ENCODE results near the gene OR1J1.
A peak's percentile ranks its signal among the peaks of the same experiment; 100 is the strongest.

The OR1J1 gene, protein sequence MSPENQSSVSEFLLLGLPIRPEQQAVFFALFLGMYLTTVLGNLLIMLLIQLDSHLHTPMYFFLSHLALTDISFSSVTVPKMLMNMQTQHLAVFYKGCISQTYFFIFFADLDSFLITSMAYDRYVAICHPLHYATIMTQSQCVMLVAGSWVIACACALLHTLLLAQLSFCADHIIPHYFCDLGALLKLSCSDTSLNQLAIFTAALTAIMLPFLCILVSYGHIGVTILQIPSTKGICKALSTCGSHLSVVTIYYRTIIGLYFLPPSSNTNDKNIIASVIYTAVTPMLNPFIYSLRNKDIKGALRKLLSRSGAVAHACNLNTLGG

DNA sequence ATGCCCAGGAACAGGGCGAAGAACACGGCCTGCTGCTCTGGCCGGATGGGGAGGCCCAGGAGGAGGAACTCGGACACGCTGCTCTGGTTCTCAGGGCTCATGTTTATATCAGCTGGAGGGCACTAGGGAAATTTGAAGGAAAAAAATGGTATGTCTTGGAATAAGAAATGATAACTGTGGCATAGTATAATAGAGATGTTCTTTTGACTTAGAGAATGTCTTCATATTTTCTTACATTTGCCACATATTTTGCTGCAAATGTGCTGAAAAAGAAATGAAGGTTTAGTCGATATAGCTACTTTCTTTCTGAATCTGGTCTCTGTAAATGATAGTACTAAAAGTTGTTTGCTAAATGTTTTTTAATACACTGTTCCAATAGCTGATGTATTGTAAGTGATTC lies at the start of gene OR1J1:
Gene OR1J1 (minus strand): TSS at position 101 of the 400 bp plus-strand sequence. CDS start 0 bp downstream, at position 101.
- DNase-seq (ENCODE audit: low read depth in 1 of 2, low spot score in 1 of 2) = no peak

DNA sequence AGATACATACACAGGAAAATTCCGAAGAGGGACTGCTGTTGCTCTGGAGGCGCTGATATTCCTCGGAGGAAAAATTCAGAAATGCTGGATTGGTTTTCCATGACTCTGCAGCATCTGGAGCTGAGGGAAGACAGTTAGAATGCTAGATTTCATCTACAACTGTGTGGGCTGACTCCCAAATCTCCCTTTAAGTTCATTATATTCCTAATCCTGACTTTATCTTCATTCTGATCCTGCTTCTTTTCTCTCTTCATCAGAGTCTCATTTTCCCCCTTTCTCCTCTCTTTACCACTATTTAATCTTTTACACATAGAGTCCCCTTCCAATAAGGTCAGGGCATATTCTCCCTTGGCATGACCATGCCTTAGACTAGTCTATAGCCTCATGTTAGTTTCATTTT lies 49.5 kb upstream of the OR1J1 start, which contains the start of gene OR1N1:
Gene OR1N1 (minus strand): TSS at position 101 of the 400 bp plus-strand sequence. CDS start 0 bp downstream, at position 101.
- DNase-seq (ENCODE audit: low read depth in 1 of 2, low spot score in 1 of 2) = no peak

- DNase-seq (ENCODE audit: low read depth in 1 of 2, low spot score in 1 of 2) = no peak
Measured at GRCh38 chr9:122526602-122527001, 48.9 kb upstream of the OR1J1 start.

GRCh38 chr9:122519376-122519775 lies 41.6 kb upstream of the OR1J1 start:
- no peak for DNase-seq (ENCODE audit: low read depth in 1 of 2, low spot score in 1 of 2)

- no peak for DNase-seq (ENCODE audit: low read depth in 1 of 2, low spot score in 1 of 2)
Measured at GRCh38 chr9:122518841-122519240, 41.1 kb upstream of the OR1J1 start, which contains the start of gene OR1J4. OR1J4 (plus strand) TSS chr9:122519141; CDS start chr9:122519141, 0 bp downstream.

DNA sequence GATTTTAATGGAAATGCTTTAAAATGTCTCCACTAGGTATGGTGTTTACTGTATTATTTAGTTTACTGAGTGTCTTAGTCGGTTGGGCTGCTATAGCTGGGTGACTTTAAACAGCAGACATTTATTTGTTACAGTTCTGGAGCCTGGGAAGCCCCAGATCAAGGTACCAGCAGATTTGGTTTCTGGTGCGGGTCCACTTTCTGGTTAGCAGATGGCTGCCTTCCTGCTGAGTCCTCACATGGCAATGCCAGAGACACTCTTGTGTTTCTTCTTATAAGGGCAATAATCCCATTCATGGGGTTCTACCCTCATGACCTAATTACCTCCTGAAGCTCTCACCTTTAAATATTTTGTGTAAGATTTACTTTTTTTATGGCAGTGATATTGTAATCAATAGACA lies 40.5 kb upstream of the OR1J1 start:
- DNase-seq (ENCODE audit: low read depth in 1 of 2, low spot score in 1 of 2) = no peak

DNA sequence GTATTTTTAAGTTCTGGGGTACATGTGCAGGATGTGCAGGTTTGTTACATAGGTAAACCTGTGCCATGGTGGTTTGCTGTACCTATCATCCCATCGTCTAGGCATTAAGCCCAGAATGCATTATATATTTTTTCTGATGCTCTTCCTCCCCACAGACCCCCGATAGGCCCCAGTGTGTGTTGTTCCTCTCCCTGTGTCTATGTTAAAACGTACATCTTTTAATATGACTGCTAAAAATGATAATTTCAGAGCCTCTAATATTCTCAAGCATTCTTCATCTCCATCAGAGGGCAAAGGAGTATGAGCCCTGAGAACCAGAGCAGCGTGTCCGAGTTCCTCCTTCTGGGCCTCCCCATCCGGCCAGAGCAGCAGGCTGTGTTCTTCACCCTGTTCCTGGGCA lies 32.8 kb upstream of the OR1J1 start, which contains the start of gene OR1J2:
Gene OR1J2 (plus strand): TSS at position 301 of the 400 bp plus-strand sequence. CDS start 0 bp downstream, at position 301.
- DNase-seq (ENCODE audit: low read depth in 1 of 2, low spot score in 1 of 2) = no peak

- DNase-seq (ENCODE audit: low read depth in 1 of 2, low spot score in 1 of 2) = no peak
Measured at GRCh38 chr9:122506964-122507363, 29.2 kb upstream of the OR1J1 start.

DNA sequence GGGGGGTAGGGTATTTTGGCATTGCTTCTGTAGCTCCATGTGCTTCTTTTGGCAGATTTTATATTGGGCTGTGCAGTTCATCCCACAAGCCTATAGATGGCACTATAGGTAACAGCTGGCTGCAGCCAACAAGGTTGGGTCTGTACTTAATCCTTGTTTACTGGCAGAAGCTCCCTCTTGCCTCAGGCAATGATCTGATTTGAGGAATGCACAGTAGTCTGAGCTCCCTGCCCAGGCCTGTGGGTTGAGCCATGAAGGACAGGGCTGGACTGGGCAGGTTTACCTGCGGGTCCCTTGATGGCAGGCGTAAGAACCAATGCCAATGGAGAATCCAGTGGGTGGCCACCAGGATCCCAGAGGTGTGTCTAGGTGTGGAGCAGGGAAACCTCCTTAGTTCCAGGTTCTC lies 21.2 kb upstream of the OR1J1 start:
- DNase-seq (ENCODE audit: low read depth in 1 of 2, low spot score in 1 of 2) = no peak

DNA sequence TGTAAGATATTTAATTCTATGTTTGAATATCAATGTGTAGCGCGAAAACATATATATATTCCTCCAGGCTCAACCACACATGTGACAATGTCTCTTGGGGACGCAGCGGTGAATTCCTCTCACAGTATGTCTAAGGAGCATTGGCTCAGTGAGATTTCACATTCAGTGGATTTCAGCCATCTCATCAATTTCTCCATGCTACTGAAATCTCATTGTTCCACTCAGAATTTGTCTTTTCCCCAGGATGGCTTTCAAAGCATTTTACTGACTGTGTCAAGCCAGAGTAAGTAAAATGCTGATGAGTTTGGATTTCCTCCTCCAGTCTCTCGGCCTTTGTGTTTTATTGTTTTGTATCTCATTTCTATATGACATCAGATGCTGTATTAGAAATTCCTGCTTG lies 1.3 kb upstream of the OR1J1 start:
- no peak for DNase-seq (ENCODE audit: low read depth in 1 of 2, low spot score in 1 of 2)

DNA sequence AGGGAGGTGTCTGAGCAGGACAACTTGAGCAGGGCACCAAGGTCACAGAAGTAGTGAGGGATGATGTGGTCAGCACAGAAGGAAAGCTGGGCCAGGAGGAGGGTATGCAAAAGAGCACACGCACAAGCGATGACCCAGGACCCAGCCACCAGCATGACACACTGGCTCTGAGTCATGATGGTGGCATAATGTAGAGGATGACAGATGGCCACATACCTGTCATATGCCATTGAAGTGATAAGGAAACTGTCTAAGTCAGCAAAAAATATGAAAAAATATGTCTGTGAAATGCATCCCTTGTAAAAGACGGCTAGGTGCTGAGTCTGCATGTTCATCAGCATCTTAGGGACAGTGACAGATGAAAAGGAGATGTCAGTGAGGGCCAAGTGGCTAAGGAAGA lies 380 bp downstream of the OR1J1 start:
- DNase-seq (ENCODE audit: low read depth in 1 of 2, low spot score in 1 of 2) = no peak

GRCh38 chr9:122475717-122476116 lies 2.0 kb downstream of the OR1J1 start:
- no peak for DNase-seq (ENCODE audit: low read depth in 1 of 2, low spot score in 1 of 2)

DNA sequence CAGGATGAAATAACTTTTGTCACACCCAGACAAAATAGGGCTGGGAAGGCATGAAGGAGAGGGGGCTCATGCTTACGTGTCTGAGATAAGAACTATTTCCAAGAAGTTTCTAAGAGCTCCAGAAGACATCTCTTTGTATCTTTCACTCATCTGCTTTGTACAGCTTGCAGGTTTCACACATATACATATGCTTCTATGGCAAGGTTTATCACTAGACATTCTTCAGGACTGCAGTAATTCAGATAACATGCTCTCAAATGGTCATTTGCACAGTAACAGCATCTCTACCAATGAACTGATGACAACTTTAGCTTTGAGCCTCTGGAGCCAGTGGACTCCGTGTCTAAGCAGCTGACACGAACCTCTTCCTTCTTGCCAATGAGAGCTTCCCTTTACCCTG lies 3.2 kb downstream of the OR1J1 start:
- no peak for DNase-seq (ENCODE audit: low read depth in 1 of 2, low spot score in 1 of 2)

DNA sequence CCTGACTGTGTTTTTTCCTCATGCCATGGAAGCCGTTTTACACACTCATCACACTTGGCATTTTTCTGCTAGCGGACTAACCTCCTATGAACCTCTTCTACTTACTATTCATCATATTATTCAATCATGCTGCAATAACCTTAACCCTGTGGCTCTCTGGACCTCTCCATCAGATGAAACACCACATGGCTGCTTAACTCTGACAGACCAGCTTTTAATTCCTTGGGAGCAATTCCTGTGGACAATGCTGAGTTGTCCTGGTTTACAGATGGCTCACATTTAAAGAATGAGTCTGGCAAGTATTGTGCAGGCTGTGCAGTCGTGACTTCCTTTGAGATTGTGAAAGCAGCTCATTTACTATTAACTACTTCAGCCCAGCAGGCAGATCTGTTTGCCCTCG lies 9.0 kb downstream of the OR1J1 start:
- DNase-seq (ENCODE audit: low read depth in 1 of 2, low spot score in 1 of 2) = no peak

DNA sequence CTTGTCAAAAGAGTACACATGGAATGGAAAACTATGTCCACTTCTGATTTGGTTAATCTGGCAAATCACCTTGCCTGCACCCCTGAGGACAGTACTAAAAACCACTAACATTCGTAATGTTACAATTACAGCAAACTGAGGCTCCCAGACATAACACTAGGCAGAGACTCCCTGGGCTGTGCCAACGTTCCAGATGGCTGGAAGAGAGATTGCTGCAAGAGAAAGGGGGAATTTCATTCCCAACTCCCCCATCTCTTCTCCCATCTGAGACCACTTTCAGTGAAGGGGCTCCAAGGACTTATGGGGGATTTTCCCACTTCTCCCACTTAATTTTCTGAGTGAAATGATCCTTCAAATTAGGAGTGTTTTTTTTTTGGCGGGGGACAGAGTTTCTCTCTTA lies 11.3 kb downstream of the OR1J1 start:
- DNase-seq (ENCODE audit: low read depth in 1 of 2, low spot score in 1 of 2) = no peak

DNA sequence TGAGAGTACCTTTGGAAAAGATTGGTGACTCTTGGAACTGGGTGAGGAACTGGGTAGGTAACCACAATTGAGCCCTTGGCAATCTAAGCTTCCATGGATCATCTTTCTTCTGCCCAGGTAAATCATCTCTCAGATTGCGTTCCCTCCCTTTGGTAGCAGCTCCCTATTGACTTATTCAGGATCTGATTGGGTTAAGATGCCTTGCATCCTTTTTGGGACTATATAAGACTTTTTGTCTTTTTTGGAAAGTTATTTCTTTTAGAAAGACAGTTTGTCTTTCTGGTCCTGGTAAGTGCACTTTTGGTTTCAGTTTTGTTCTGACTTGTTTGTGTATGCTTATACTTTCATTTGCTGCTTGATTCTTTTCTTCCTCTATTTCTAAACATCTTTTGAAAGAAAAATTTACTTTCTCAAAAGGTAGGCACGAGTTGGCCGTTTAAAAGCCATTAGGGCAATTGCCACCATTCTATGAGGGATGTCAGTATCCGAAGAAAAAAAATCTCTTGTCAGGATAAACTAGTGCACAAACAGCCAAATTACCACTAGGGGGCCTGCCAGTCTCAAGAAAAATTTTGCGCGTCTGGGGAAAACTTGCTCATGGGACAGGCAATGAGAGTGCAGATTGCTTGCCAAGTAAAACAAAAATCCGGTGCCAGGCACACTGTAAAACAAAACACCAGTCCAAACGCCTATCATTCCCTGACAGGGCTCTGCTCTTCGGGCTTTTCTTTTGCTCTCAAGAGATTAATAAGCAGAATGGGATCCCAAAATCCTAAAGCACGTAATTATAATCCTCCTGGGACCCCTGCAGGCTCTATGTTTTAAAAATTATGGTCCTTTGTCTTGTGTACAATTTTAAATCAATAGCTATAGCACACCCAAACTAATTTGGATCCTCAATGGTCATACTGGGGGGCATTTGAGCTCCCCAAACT lies 12.8 kb downstream of the OR1J1 start:
- peak; percentile 11 to 33 for DNase-seq (ENCODE audit: low read depth in 1 of 2, low spot score in 1 of 2)

DNA sequence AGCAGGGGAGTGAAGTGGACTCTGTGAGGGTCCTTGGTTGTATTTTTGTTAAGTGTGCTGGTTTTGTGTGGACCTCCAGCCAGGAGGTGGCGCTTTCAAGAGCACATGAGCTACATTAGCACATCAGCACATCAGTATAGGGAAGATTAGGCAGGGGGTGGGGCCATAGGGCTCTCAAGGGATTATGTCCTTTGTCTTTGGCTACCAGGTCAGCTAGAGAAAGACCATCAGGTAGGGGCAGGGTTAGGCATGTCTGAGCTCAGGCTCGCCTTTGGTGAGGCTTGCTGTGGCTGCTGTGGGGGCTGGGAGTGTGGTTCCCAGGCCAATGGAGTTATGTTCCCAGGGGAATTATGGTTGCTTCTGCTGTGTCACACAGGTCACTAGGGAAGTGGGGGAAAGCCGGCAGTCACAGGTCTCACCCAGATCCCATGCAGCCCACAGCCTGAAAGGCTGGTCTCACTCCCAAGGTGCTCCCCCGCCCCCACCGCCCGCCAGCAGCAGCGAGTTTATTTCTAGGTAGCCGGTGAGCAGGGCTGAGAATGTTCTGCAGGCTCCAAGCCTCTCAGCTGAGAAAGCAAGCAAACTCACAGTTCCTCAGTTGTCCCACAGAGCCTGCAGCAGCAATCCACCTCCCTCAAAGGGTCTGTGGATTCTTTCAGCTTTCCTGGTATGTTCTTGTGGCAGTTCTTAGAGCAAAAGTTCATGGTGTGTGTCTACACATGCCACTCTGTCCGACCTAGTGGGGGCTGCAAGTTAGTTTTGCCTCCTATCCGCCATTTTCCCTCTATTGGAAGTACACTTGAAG lies 13.7 kb downstream of the OR1J1 start:
- DNase-seq (ENCODE audit: low read depth in 1 of 2, low spot score in 1 of 2) = no peak

DNA sequence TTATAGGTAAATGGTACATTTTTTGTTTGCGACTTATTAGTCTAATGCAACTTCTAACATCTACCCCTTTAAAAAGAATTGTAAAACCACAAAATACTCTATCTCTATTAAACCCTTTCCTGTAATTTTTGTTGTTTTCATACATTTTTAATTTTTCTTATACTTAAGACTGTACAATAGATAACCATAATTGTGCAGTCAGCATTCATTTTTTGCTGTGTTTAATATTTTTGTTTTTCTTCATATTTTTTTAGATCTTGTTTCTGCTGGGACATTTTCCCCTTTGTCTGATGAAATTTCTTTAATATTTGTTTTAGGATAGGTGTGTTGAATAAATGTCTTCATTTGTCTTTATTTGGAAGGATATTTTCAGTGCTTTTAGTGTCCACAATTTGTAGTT lies 19.9 kb downstream of the OR1J1 start:
- DNase-seq (ENCODE audit: low read depth in 1 of 2, low spot score in 1 of 2) = no peak

DNA sequence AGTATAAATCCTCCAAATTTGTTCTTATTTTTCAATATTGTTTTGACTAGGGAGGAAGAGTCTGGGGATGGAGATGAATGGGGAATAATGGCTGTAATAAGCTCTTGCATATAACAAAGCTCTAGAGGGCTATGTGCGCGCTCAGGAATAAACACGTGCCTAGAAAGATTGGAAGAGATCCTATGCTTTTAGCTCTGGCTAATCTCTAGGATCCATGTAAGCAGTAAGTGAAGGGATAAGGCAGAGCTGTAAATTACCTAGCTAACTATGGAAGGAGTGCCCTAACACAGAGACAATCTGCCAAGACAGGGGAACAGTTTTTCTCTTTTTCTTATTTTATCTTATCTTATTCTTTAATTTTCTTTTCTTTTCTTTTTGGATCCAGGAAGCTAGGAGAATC lies 21.6 kb downstream of the OR1J1 start:
- no peak for DNase-seq (ENCODE audit: low read depth in 1 of 2, low spot score in 1 of 2)

GRCh38 chr9:122453677-122454135 lies 24.0 kb downstream of the OR1J1 start:
- DNase-seq (ENCODE audit: low read depth in 1 of 2, low spot score in 1 of 2) = no peak
